T-helper 2 cell treated with Interferon-gamma antibody and Interleukin-4, amounts not matched to agents 100 ng/mL and 5 ng/mL, for 36 hours (primary cell): ENCODE results near the gene RBFOX2. TPM values are rescaled to one million over a fixed set of nuclear protein-coding genes. Genes with fewer than 3 reads are reported as not detected.
"Not testable (repeated sequence)": the region's sequence is repeated elsewhere in the genome, so short reads cannot be mapped to it uniquely, and the experiment has no call there.

Source experiments
- intact Hi-C: fragments of 100-400 bp; cut with micrococcal nuclease; formaldehyde crosslinking; loops from one replicate; pipeline ENCODE4 v1.15.1; 2023
- total RNA-seq: library from RNA; stranded (reverse); gene quantifications from 2 replicates; pipeline ENCODE4 v1.2.3, GENCODE V29; 2022

RBFOX2 gene
- total RNA-seq, 1 donor from 2014 or later: 0.98 TPM

DNA sequence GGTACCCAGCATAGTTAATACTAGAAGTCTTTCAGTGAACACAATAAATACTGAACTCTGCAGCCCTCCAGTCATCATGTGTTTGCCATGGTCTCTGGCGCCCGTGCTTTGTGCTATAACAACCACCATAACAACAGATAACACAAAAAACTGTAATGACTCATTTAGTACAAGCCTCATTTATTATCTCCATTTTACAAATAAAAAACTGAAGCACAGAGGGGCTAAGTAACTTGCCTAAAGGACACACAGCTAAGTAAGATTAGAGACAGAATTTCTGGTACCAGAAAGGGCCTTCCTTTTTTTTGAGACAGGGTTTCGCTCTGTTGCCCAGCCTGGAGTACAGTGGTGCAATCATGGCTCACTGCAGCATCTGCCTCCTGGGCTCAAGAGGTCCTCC lies 19.5 kb downstream of the RBFOX2 start:
- intact Hi-C loops: no loop called here

GRCh38 chr22:36008565-36008964 lies 20.1 kb downstream of the RBFOX2 start:
- intact Hi-C loops: no loop called here

GRCh38 chr22:36008131-36008530 lies 20.5 kb downstream of the RBFOX2 start:
- intact Hi-C loops: no loop called here

- intact Hi-C loops: no loop called here
Measured at GRCh38 chr22:36003972-36004674, 24.5 kb downstream of the RBFOX2 start.

DNA sequence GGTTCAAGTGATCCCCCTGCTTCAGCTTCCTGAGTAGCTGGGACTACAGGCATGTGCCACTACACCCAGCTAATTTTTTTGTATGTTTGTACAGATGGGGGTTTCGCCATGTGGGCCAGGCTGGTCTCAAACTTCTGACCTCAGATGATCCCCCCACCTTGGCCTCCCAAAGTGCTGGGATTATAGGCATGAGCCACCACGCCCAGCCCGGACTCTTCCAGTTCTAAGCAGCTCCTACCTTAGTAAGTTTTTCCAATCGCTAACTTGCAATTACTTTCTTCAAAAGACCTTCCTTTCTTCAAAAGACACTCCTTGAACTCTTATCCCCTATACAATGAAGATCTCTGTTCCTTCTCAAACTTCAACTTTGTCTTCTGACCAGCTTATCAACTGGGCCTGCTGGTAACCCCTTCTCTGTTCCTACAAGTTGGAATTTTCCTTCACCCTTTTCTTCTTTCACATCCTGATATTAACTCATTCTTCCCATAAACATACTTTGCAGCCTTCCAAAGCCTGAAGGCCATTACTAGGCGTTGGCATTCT lies 25.8 kb downstream of the RBFOX2 start:
- intact Hi-C loops: no loop called here

DNA sequence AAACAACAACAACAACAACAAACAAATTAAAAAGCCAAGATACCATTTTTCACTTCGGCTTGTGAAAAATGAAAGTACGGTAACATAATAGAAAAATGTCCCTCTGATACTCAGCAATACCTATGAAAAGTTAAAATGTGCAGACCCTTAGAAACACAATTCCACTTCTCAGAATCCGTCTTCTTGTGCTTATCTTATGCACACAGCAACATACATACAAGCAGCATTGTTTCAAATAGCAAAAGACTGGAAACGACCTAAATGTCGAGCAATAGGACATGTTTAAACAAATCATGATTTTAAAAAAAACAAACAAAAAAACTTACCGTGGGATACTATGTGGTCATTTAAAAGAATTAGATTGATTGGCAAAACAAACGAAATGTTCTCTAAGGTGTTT lies 26.5 kb downstream of the RBFOX2 start:
- intact Hi-C loops: no loop called here

- intact Hi-C loops: no loop called here
Measured at GRCh38 chr22:35998748-35999147, 29.9 kb downstream of the RBFOX2 start.

GRCh38 chr22:35997438-35997837 lies 31.2 kb downstream of the RBFOX2 start:
- intact Hi-C loops: no loop called here

GRCh38 chr22:35996596-35996995 lies 32.0 kb downstream of the RBFOX2 start:
- intact Hi-C loops: no loop called here

DNA sequence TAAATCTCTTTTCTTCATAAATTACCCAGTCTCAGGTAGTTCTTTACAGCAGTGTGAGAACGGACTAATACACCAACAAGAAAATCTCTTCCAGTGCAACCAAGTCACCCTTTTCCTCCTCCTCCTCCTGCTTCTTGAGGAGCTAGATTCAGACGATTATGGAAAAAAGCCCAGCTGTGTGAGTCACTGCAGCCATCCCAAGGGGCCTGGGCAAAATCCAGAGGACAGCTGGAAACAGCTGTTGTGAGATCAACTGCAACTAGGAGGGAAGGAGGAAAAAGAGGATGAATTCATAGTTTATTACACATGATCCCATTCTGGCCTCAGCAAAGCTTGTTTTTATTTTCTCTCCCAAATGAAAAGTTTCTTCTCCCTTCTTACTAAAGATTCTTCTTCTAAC lies 32.9 kb downstream of the RBFOX2 start:
- intact Hi-C loops: no loop called here

GRCh38 chr22:35995348-35995747 lies 33.3 kb downstream of the RBFOX2 start:
- intact Hi-C loops: no loop called here

- intact Hi-C loops: not testable (repeated sequence)
Measured at GRCh38 chr22:35993727-35994126, 34.9 kb downstream of the RBFOX2 start.

- intact Hi-C loops: no loop called here
Measured at GRCh38 chr22:35993048-35993714, 35.4 kb downstream of the RBFOX2 start.

GRCh38 chr22:35991168-35991567 lies 37.5 kb downstream of the RBFOX2 start:
- intact Hi-C loops: no loop called here

DNA sequence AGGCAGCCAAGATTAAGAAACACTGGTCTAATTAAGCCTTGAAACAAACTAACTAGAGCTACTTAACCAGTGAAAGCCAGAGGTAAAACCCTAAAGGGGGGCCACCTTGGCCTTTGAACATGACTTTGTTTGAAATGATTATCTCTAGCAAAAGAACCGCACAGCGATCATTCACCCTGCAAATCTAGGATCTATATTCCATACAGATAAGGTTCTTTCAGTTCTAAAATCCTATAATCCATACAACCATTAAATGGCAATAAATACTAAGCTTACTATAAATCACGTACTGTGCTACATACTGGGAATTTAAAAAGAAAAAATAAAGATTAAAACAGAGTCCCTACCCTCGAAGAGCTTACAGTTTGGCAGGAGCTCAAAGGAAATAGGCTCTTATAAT lies 40.6 kb downstream of the RBFOX2 start:
- intact Hi-C loops: no loop called here

- intact Hi-C loops: no loop called here
Measured at GRCh38 chr22:35987487-35987886, 41.1 kb downstream of the RBFOX2 start.

DNA sequence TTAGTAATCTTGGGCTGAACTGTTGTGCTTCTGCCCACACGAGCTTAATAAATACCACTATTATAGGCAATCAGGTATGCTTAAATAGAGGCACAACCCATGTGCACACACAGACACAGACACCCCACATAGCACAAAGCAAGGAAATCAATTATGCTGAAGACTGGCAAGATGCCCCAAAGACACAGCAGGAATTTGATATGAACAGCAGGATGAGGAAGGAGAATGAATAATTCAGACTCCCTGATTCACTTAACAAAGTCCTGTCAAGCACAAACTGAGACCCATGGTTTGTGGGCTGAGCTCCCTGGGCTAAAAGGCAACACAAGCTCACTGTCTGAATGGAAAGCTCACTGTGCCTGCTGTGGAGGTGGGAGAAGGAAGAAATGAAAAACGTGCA lies 42.5 kb downstream of the RBFOX2 start:
- intact Hi-C loops: no loop called here

- intact Hi-C loops: no loop called here
Measured at GRCh38 chr22:35985371-35985770, 43.3 kb downstream of the RBFOX2 start.

DNA sequence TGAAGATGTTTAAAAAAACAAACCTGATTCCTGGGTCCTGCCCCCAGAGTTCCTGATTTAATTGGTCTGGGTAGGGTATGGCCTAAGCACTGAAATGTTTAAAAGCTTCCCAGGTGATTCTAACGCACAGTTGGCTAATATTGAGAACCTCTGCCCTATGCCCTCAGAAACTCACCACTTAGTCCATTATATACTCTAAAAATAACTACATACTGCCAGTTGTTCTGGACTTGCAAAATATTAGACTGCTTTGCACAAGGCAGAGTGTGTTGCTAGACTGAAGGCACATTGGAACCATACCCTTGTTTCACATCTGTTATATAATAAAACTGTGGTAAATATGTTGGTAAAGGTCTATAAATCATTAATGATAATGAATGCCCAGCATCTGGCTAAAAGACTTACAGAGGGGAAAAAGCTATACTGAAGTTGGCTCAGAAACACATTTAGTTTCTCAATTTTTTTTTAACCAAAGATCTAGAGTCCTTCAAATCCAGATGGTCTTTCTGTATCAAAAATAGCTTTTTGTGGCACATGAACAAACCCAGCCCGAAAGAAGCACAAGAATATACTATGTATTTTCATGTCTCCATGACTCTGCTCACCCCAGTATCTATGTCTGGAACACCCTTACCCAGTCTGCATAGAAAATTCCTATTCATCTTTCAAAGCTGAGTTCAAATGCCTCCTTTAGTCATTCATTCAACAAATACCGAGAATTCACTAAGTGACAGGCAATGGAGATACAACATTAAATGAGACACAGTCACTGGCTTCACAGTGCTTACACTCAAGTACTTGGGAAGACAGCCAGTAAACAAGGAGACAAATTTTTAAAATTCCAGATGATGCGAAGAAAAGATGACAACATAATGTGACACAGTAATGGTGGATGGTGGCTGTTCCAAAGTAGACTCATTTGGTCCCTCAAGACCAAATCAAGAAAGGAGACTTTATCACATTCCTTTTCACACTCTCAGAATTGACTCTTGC lies 44.1 kb downstream of the RBFOX2 start:
- intact Hi-C loops: no loop called here

- intact Hi-C loops: no loop called here
Measured at GRCh38 chr22:35981900-35982299, 46.7 kb downstream of the RBFOX2 start.

DNA sequence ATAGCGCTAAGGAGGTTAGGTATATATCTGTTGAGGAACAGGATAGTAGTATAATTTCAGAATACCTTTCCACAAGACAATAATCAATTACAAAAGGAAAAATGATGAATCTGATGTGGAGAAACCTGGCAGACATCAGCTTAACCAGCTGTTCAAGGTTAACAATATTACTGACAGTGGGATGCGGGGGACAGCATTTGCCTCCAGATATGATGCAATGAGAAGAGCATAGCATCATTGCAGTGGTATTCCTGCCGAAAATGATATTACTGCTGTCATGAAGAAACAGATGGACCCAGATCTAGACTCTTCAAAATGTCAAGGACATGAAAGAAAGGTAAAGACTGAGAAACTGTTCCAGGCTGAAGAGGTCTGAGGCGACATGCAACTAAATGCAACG lies 49.7 kb downstream of the RBFOX2 start:
- intact Hi-C loops: no loop called here

GRCh38 chr22:35978201-35978600 lies 50.4 kb downstream of the RBFOX2 start:
- intact Hi-C loops: no loop called here
